Measurements from ENCODE around the gene PPP2R2C.

Gene PPP2R2C

GRCh38 chr4:6425336-6425735, 47.1 kb downstream of the PPP2R2C start:
- no peak for DNase-seq (ENCODE audit: low read depth)

GRCh38 chr4:6424425-6424824, 48.0 kb downstream of the PPP2R2C start:
- DNase-seq (ENCODE audit: low read depth) = no peak

GRCh38 chr4:6423575-6423974, 48.8 kb downstream of the PPP2R2C start:
- DNase-seq (ENCODE audit: low read depth) = no peak

- no peak for DNase-seq (ENCODE audit: low read depth)
Measured at GRCh38 chr4:6422866-6423265, 49.5 kb downstream of the PPP2R2C start.

- no peak for DNase-seq (ENCODE audit: low read depth)
Measured at GRCh38 chr4:6422105-6422504, 50.3 kb downstream of the PPP2R2C start.

GRCh38 chr4:6421397-6421796, 51.0 kb downstream of the PPP2R2C start:
- DNase-seq (ENCODE audit: low read depth) = no peak

GRCh38 chr4:6420972-6421371, 51.4 kb downstream of the PPP2R2C start:
- DNase-seq (ENCODE audit: low read depth) = no peak

GRCh38 chr4:6420036-6420435, 52.4 kb downstream of the PPP2R2C start:
- DNase-seq (ENCODE audit: low read depth) = no peak

- DNase-seq (ENCODE audit: low read depth) = no peak
Measured at GRCh38 chr4:6419452-6420028, 52.9 kb downstream of the PPP2R2C start.

GRCh38 chr4:6418193-6418755, 54.1 kb downstream of the PPP2R2C start:
- DNase-seq (ENCODE audit: low read depth) = no peak

- DNase-seq (ENCODE audit: low read depth) = no peak
Measured at GRCh38 chr4:6417516-6418050, 54.8 kb downstream of the PPP2R2C start.

GRCh38 chr4:6416518-6417286, 55.7 kb downstream of the PPP2R2C start:
- no peak for DNase-seq (ENCODE audit: low read depth)

- no peak for DNase-seq (ENCODE audit: low read depth)
Measured at GRCh38 chr4:6415031-6415705, 57.2 kb downstream of the PPP2R2C start.

GRCh38 chr4:6414578-6414977, 57.8 kb downstream of the PPP2R2C start:
- DNase-seq (ENCODE audit: low read depth) = no peak

GRCh38 chr4:6410664-6411063, 61.8 kb downstream of the PPP2R2C start:
- DNase-seq (ENCODE audit: low read depth) = no peak

GRCh38 chr4:6410068-6410467, 62.3 kb downstream of the PPP2R2C start:
- DNase-seq (ENCODE audit: low read depth) = no peak

- DNase-seq (ENCODE audit: low read depth) = no peak
Measured at GRCh38 chr4:6409381-6409780, 63.0 kb downstream of the PPP2R2C start.

GRCh38 chr4:6408263-6408662, 64.2 kb downstream of the PPP2R2C start:
- no peak for DNase-seq (ENCODE audit: low read depth)

GRCh38 chr4:6405397-6405706, 67.1 kb downstream of the PPP2R2C start:
- DNase-seq (ENCODE audit: low read depth) = no peak

GRCh38 chr4:6404611-6405396, 67.6 kb downstream of the PPP2R2C start:
- no peak for DNase-seq (ENCODE audit: low read depth)

- DNase-seq (ENCODE audit: low read depth) = no peak
Measured at GRCh38 chr4:6403400-6403685, 69.1 kb downstream of the PPP2R2C start.

Data from ELR (cell line).